ENCODE data around the gene KIR3DL1. TPM values are rescaled to one million over a fixed set of nuclear protein-coding genes. Genes with fewer than 3 reads are reported as not detected.

KIR3DL1 gene
- total RNA-seq, 4 donors from 2014 or later, result 0.39 TPM; not detected in 3

DNA sequence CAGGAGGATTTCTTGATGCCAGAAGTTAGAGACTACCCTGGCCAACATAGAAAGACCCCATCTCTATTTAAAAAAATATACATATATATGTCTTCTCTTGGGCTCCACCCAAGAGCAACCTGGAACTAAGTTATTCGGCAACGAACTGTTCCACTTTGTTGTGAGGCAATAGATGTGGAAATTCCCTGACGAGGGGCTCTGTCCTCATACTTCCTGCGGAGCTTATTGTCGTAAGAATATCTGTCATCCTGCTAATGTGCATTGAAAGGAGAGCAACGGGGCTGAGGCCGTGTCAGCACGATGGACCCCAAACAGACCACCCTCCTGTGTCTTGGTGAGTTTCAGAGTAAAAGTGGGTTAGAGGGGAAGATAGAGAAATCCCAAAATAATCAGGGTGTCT, 57.7 kb downstream of the KIR3DL1 start, which contains the start of gene FCAR:
TSS of gene FCAR (plus strand) at position 246 of the 400 bp plus-strand sequence. CDS start at position 301, 55 bp downstream.
- H3K4me3 ChIP-seq, result no peak within 1 kb of the TSS
- H3K9me3 ChIP-seq, result peaks cover 0 to 3% (median 0%) of the 10 kb centered on the region in 3 donors
- H3K4me1 ChIP-seq, result no peaks in the 10 kb centered on the region
- H3K27ac ChIP-seq, result no peak within 1 kb of the TSS
- no peak for ATAC-seq
- TF ChIP-seq EP300 (IDR thresholded peaks at IDR 0.05) (no peak), POLR2A (IDR thresholded peaks at IDR 0.05) (no peak), POLR2AphosphoS5 (IDR thresholded peaks at IDR 0.05) (no peak)
- TF ChIP-seq, protein P1, sequence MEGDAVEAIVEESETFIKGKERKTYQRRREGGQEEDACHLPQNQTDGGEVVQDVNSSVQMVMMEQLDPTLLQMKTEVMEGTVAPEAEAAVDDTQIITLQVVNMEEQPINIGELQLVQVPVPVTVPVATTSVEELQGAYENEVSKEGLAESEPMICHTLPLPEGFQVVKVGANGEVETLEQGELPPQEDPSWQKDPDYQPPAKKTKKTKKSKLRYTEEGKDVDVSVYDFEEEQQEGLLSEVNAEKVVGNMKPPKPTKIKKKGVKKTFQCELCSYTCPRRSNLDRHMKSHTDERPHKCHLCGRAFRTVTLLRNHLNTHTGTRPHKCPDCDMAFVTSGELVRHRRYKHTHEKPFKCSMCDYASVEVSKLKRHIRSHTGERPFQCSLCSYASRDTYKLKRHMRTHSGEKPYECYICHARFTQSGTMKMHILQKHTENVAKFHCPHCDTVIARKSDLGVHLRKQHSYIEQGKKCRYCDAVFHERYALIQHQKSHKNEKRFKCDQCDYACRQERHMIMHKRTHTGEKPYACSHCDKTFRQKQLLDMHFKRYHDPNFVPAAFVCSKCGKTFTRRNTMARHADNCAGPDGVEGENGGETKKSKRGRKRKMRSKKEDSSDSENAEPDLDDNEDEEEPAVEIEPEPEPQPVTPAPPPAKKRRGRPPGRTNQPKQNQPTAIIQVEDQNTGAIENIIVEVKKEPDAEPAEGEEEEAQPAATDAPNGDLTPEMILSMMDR (IDR thresholded peaks at IDR 0.05), result no peak
- H3K36me3 ChIP-seq, result no peaks in the 10 kb centered on the region
- peaks cover 9% of the 10 kb centered on the region for H3K27me3 ChIP-seq
- 68 to 75% methylated on average over 8 of the region's 8 CpGs for WGBS, 2 donors (ENCODE audit: low coverage in 1 of 2)

DNA sequence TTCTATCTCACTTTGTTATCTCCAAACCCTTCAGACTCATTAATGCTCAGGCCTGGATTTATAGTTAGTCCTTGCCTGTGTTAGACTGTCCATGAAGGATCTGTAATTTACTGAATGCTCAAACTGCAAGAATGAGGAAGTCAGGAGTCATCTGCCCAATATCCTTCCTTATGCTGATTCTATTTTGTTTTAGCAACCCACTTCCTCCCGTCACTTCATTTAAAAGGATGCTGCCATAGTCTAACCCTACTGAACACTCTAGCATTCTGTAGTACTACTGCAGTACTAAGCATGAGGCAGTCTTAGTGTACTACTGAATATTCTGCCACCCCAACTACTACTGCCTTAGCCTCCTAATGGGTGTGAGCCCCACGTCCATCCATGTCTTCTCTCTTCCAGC, 59.2 kb downstream of the KIR3DL1 start:
- 51 to 63% methylated on average over 2 of the region's 2 CpGs for WGBS, 2 donors (ENCODE audit: low coverage in 1 of 2)
- TF ChIP-seq POLR2AphosphoS5 (IDR thresholded peaks at IDR 0.05) (no peak), EP300 (IDR thresholded peaks at IDR 0.05) (no peak), POLR2A (IDR thresholded peaks at IDR 0.05) (no peak)
- TF ChIP-seq, protein P1 (IDR thresholded peaks at IDR 0.05), result no peak
- no peaks in the 10 kb centered on the region for H3K36me3 ChIP-seq
- no peak overlapping the region for H3K4me3 ChIP-seq
- H3K27ac ChIP-seq, result no peak overlapping the region
- H3K27me3 ChIP-seq, result peaks cover 9% of the 10 kb centered on the region
- H3K9me3 ChIP-seq, result peaks cover 0 to 3% (median 0%) of the 10 kb centered on the region in 3 donors
- ATAC-seq, result no peak
- no peaks in the 10 kb centered on the region for H3K4me1 ChIP-seq

DNA sequence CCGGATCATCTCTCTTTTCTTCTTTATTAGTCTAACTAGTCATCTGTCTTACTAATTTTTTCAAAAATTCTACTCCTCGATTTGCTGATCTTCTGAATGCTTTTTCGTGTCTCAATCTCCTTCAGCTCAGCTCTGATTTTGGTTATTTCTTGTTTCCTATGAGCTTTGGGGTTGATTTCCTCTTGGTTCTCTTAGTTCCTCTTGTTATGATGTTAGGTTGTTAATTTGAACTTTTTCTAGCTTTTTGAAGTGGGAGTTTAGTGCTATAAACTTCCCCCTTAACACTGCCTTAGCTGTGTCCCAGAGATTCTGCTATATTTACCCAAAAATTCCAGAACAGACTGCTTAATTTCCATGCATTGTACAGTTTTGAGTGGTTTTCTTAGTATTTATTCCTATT, 61.2 kb downstream of the KIR3DL1 start:
- WGBS, 2 donors (ENCODE audit: low coverage in 1 of 2), result 60 to 71% methylated on average over 3 of the region's 3 CpGs
- TF ChIP-seq, protein P1 (IDR thresholded peaks at IDR 0.05), result no peak
- TF ChIP-seq POLR2A (IDR thresholded peaks at IDR 0.05) (no peak), POLR2AphosphoS5 (IDR thresholded peaks at IDR 0.05) (no peak), EP300 (IDR thresholded peaks at IDR 0.05) (no peak)
- Histone ChIP-seq H3K27ac (no peak overlapping the region), H3K36me3 (no peaks in the 10 kb centered on the region), H3K9me3 (no peaks in the 10 kb centered on the region), H3K4me3 (no peak overlapping the region), H3K4me1 (no peaks in the 10 kb centered on the region), H3K27me3 (peaks cover 23% of the 10 kb centered on the region)
- no peak for ATAC-seq

Small RNA genes within 50 kb of the gene (small RNA-seq; reads per million reads assigned to genes)
- gene KIR3DP1, result 0 reads per million in 4 donors
- gene RNU6-222P, result 0 reads per million in 4 donors

Other genes starting within 250 kb of the KIR3DL1 start
- 1 to 10 TPM in 2 of 4 donors, under 1 TPM in 2; 0.47 to 2.4 (median 1.5) TPM for gene LILRA2, start 242.7 kb upstream of the KIR3DL1 start, total RNA-seq
- gene LILRA1, start 222.8 kb upstream of the KIR3DL1 start, total RNA-seq, result under 1 TPM in 2 of 4 donors, not detected in 2; 0.85 to 0.94 TPM
- 1 to 10 TPM in 2 of 4 donors, under 1 TPM in 2; 0.79 to 3.4 (median 1.2) TPM for gene LILRB1, start 186.0 kb upstream of the KIR3DL1 start, total RNA-seq
- gene LILRB4, start 153.5 kb upstream of the KIR3DL1 start, total RNA-seq, result 10 to 100 TPM in 1 of 4 donors, 1 to 10 TPM in 2, under 1 TPM in 1; 0.77 to 14.3 (median 2.5) TPM
- not detected for gene KIR3DL3, start 92.0 kb upstream of the KIR3DL1 start, total RNA-seq
- gene KIR2DL3, start 78.0 kb upstream of the KIR3DL1 start, total RNA-seq, result under 1 TPM in 1 of 4 donors, not detected in 3; 0.25 TPM
- not detected for gene KIR2DL1, start 46.7 kb upstream of the KIR3DL1 start, total RNA-seq
- not detected for gene KIR2DL4, start 12.9 kb upstream of the KIR3DL1 start, total RNA-seq
- gene KIR2DS4, start 16.2 kb downstream of the KIR3DL1 start, total RNA-seq, result not detected
- not detected for gene KIR3DL2, start 34.0 kb downstream of the KIR3DL1 start, total RNA-seq
- 1 to 10 TPM in 2 of 4 donors, not detected in 2; 2.7 to 4.9 TPM for gene FCAR, start 57.8 kb downstream of the KIR3DL1 start, total RNA-seq
- not detected for gene NCR1, start 89.7 kb downstream of the KIR3DL1 start, total RNA-seq
- gene NLRP7, start 131.1 kb downstream of the KIR3DL1 start, total RNA-seq, result not detected
- gene NLRP2, start 149.9 kb downstream of the KIR3DL1 start, total RNA-seq, result 1 to 10 TPM in 1 of 4 donors, under 1 TPM in 1, not detected in 2; 0.15 to 1.1 TPM
- not detected for gene GP6, start 221.8 kb downstream of the KIR3DL1 start, total RNA-seq
- 10 to 100 TPM in 3 of 4 donors, 1 to 10 TPM in 1; 10.0 to 15.6 (median 13.9) TPM for gene RDH13, start 246.7 kb downstream of the KIR3DL1 start, total RNA-seq